ENCODE measurements around the gene THSD8. TPM values are rescaled to one million over a fixed set of nuclear protein-coding genes. Genes with fewer than 3 reads are reported as not detected.

THSD8 gene
- total RNA-seq, 1 experiment from 2014 or later = 45.8 TPM

- H2BK20ac ChIP-seq (ENCODE audit: low read depth, low read length, poor library complexity, severe bottlenecking) = no peak overlapping the region
- Mint-ChIP-seq H3K36me3 (ENCODE audit: insufficient read depth in 1 of 3, low read depth in 3 of 3) (peaks cover 0 to 4% (median 0%) of the 10 kb centered on the region in 3 experiments; a peak in 3 of 7 replicates), H3K27ac (no peak overlapping the region), H3K27me3 (ENCODE audit: low read depth) (peaks cover 3% of the 10 kb centered on the region), H3K9me3 (no peaks in the 10 kb centered on the region), H3K4me3 (no peak overlapping the region), H3K4me1 (peaks cover 9 to 12% of the 10 kb centered on the region in 2 experiments)
- H3K4me1 ChIP-seq (ENCODE audit: insufficient read depth, low read length) = no peaks in the 10 kb centered on the region
- no peak overlapping the region for H3K23ac ChIP-seq (ENCODE audit: insufficient read length, low read depth, low read length)
- H2AK5ac ChIP-seq (ENCODE audit: insufficient read length, low read length) = no peak overlapping the region
- no peaks in the 10 kb centered on the region for H3K79me2 ChIP-seq (ENCODE audit: insufficient read depth, low read length)
- H3T11ph ChIP-seq (ENCODE audit: low read length) = no peak overlapping the region
- H4K91ac ChIP-seq (ENCODE audit: insufficient read length, low read depth, low read length) = no peak overlapping the region
- no peak overlapping the region for H3K4me2 ChIP-seq (ENCODE audit: insufficient read depth, insufficient read length, low read length)
- no peaks in the 10 kb centered on the region for H3K27me3 ChIP-seq (ENCODE audit: insufficient read depth, low read length)
- H2BK15ac ChIP-seq (ENCODE audit: low read depth, low read length) = no peak overlapping the region
- no peak overlapping the region for H2BK120ac ChIP-seq (ENCODE audit: low read depth, low read length, poor library complexity, severe bottlenecking)
- H3K14ac ChIP-seq (ENCODE audit: insufficient read depth, low read length) = no peak overlapping the region
- H2AFZ ChIP-seq (ENCODE audit: low read length) = no peak overlapping the region
- no peaks in the 10 kb centered on the region for H3K9me3 ChIP-seq (ENCODE audit: control insufficient read depth, low read depth, low read length)
- no peaks in the 10 kb centered on the region for H3K79me1 ChIP-seq (ENCODE audit: insufficient read depth, low read depth, low read length, poor library complexity, severe bottlenecking)
- no peak overlapping the region for H4K8ac ChIP-seq (replicated peaks; ENCODE audit: insufficient read length, low read depth, low read length)
- no peak overlapping the region for H4K5ac ChIP-seq (ENCODE audit: insufficient read length, low read depth, low read length)
- no peak overlapping the region for H3K4ac ChIP-seq (ENCODE audit: low read depth, low read length)
- H2BK12ac ChIP-seq (ENCODE audit: insufficient read length, low read depth, low read length) = no peak overlapping the region
- H3K18ac ChIP-seq (ENCODE audit: insufficient read length, low read depth, low read length) = no peak overlapping the region
- peaks cover 6% of the 10 kb centered on the region for H3K23me2 ChIP-seq (ENCODE audit: insufficient read length, low read depth, low read length, poor library complexity, severe bottlenecking)
- H3K9ac ChIP-seq (ENCODE audit: extremely low read depth, insufficient read length, low read length) = no peak overlapping the region
- H2BK5ac ChIP-seq (ENCODE audit: insufficient read length, low read length) = no peak overlapping the region
- H3K27ac ChIP-seq (ENCODE audit: insufficient read length, low read depth, low read length) = no peak overlapping the region
- DNase-seq = no peak
- H3K56ac ChIP-seq (ENCODE audit: insufficient read length, low read depth, low read length) = no peak overlapping the region
- TF ChIP-seq CTCF (conservative IDR thresholded peaks at IDR 0.05) = no peak
- no peaks in the 10 kb centered on the region for H4K20me1 ChIP-seq (ENCODE audit: control insufficient read depth, insufficient read depth, insufficient read length)
- whole genome bisulfite sequencing (ENCODE audit: extremely low coverage, insufficient read length, low lambda C conversion rate) = no CpG with 5 or more reads among the region's 2 CpGs
Measured at GRCh38 chr19:12821761-12822160, 19.9 kb downstream of the THSD8 start.

Measured in H9 (cell line).